NCI-H2029 treated with DMSO at 0.1 percent for 48 hours (cell line): ENCODE results near the gene HUS1B.

Experiments
- DNase-seq: peaks from one replicate; lab custom pipeline; 2025; lab: John Stamatoyannopoulos, UW

Gene HUS1B

GRCh38 chr6:621931-622330 lies 35.0 kb downstream of the HUS1B start:
- no peak for DNase-seq

GRCh38 chr6:620950-621349 lies 36.0 kb downstream of the HUS1B start:
- DNase-seq, result no peak

GRCh38 chr6:620166-620565 lies 36.7 kb downstream of the HUS1B start:
- no peak for DNase-seq

GRCh38 chr6:617456-618100 lies 39.3 kb downstream of the HUS1B start:
- no peak for DNase-seq

- DNase-seq, result no peak
Observed at GRCh38 chr6:613981-614380, 42.9 kb downstream of the HUS1B start.

- DNase-seq, result no peak
Observed at GRCh38 chr6:611928-612327, 45.0 kb downstream of the HUS1B start.

DNA sequence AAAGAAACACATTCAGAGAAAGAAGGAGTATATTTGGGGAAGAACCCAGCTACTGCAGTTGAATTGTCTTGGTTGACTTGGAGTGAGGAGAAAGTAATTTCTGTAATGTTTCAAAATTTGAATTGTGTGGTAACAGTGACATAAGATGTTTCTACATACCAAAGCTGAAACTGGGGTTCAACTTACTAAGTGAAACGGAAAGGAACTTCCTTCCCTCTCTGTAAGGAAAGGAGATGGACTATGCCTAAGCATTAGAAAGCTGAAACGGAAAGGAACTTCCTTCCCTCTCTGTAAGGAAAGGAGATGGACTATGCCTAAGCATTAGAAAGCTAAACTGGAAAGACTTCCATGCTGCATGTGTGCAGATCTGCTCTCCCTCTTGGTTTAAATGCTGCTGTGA lies 46.0 kb downstream of the HUS1B start:
- no peak for DNase-seq

GRCh38 chr6:609905-610304 lies 47.0 kb downstream of the HUS1B start:
- DNase-seq, result no peak

- no peak for DNase-seq
Observed at GRCh38 chr6:606829-607379, 50.0 kb downstream of the HUS1B start.
